K562 (cell line): ENCODE data around the gene SCGB1D4. TPM values are rescaled to one million over a fixed set of nuclear protein-coding genes. Genes with fewer than 3 reads are reported as not detected.

Experiments
- BRCA1 ChIP-seq, 2 experiments: fragments of 450-650 bp in 1 of 2; sonication (generic) in 1 of 2; formaldehyde crosslinking in 1 of 2; IDR thresholded peaks; 2 replicates each; pipeline versions ENCODE4 v1.5.0 to v1.6.1; 2017 to 2020; ENCODE audit warnings: mild to moderate bottlenecking in 1 of 2, missing genetic modification reagents in 1 of 2
- CREM ChIP-seq: IDR thresholded peaks from 2 replicates; pipeline ENCODE4 v1.6.1; 2014; ENCODE audit warnings: antibody characterized with exemption, low read depth
- HNRNPLL ChIP-seq: fragments of 200-400 bp; formaldehyde crosslinking; IDR thresholded peaks from 2 replicates; pipeline ENCODE4 v1.6.1; 2017; ENCODE audit warnings: low read length, low read depth, mild to moderate bottlenecking; ENCODE audit not compliant: poor library complexity, severe bottlenecking
- MEIS2 ChIP-seq: fragments of 450-650 bp; IDR thresholded peaks from 2 replicates; pipeline ENCODE4 v1.6.1; 2014; ENCODE audit warnings: mild to moderate bottlenecking; ENCODE audit not compliant: partially characterized antibody
- SMAD2 ChIP-seq: fragments of 150-350 bp; IDR thresholded peaks from 2 replicates; pipeline ENCODE4 v1.6.1; 2014; ENCODE audit warnings: low read depth, mild to moderate bottlenecking, low read length
- SP2 ChIP-seq: IDR thresholded peaks from 2 replicates; pipeline ENCODE4 v1.6.1; 2011; ENCODE audit warnings: mild to moderate bottlenecking, low read depth, low read length, moderate library complexity; ENCODE audit not compliant: poor library complexity, severe bottlenecking; ENCODE audit errors: extremely low read depth
- polyA plus RNA-seq, 8 experiments: library from polyadenylated mRNA; depleted of rRNA in 4 of 8; stranded (reverse) in 5 of 8; unstranded in 3 of 8; fragments of >200 nt; fragmentation: Nextera tagmentation in 2 of 8; fragmentation: Illumina TruSeq in 1 of 8; extraction: Ambion mirVana in 2 of 8; extraction: Trizol in 1 of 8; gene quantifications; 2 replicates each; pipeline versions ENCODE4 v1.2.1 to v1.2.3, GENCODE V29; 2011 to 2014; ENCODE audit warnings: inconsistent platforms in 1 of 8, missing spikeins in 1 of 8
- total RNA-seq, 7 experiments: library from RNA; depleted of rRNA in 6 of 7; stranded (reverse); fragments of >200 nt in 6 of 7; fragmentation: Illumina TruSeq in 2 of 7; extraction: Trizol in 2 of 7; gene quantifications; 2 replicates each; pipeline versions ENCODE4 v1.2.1 to v1.2.3, GENCODE V29; 2011 to 2021; ENCODE audit warnings: low replicate concordance in 1 of 7
- TF ChIP-seq, protein P1 (sequence below): fragments of 450-650 bp; formaldehyde crosslinking; IDR thresholded peaks from 2 replicates; pipeline ENCODE4 v1.4.0; 2020; ENCODE audit warnings: mild to moderate bottlenecking, mixed read lengths
- TF ChIP-seq, protein P2 (sequence below): fragments of 450-650 bp; formaldehyde crosslinking; IDR thresholded peaks from 2 replicates; pipeline ENCODE4 v1.4.0; 2020; ENCODE audit warnings: mild to moderate bottlenecking, moderate library complexity
- TF ChIP-seq, protein P3 (sequence below), 3 experiments: IDR thresholded peaks in 2 of 3; conservative IDR thresholded peaks in 1 of 3; 2 replicates each; pipeline ENCODE4 v1.5.1; 2011 to 2012; ENCODE audit warnings: low read length in 3 of 3, mild to moderate bottlenecking in 3 of 3, control low read depth in 2 of 3, improper control_type of control experiment in 1 of 3, inconsistent platforms in 1 of 3, low read depth in 1 of 3, mixed read lengths in 1 of 3, moderate library complexity in 1 of 3; ENCODE audit not compliant: insufficient read depth in 2 of 3

SCGB1D4 gene
- total and polyA plus RNA-seq, 9 of the 15 experiments (the other 6 are each of a cell fraction or from before 2014, with no cell fraction given): not detected

DNA sequence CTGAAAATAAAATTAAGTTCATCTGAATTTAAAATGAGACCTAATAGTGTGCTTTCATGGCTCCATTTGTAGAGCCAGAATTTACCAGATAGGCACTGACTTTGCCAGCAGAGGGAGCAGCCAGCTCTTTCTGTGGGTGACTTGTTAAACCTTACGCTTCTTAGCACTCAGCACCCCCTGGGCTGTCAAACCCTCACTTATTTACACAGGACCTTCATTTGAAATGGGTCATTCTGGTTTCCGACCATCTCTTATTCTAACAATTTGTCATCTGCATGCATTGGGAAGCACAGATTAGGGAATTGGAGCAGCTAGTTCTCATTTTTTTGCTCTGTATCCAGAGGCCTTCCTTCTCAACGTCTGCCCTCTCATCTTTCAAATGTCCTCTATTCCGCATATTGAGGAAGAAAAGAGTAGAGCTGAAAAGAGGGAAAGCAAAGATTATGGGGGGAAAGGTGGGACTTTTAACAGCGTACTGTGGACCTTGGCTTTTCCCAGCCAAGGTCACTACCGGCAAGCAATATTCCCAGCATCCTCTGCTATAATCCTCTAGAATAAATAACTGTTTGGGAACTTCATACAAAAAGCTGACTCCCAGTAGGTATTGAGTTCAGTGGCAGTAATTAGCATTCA lies 41.5 kb upstream of the SCGB1D4 start (continued):
- TF ChIP-seq, protein P1, sequence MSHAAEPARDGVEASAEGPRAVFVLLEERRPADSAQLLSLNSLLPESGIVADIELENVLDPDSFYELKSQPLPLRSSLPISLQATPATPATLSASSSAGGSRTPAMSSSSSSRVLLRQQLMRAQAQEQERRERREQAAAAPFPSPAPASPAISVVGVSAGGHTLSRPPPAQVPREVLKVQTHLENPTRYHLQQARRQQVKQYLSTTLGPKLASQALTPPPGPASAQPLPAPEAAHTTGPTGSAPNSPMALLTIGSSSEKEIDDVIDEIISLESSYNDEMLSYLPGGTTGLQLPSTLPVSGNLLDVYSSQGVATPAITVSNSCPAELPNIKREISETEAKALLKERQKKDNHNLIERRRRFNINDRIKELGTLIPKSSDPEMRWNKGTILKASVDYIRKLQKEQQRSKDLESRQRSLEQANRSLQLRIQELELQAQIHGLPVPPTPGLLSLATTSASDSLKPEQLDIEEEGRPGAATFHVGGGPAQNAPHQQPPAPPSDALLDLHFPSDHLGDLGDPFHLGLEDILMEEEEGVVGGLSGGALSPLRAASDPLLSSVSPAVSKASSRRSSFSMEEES (CRISPR knock-in tag): no peak
- TF ChIP-seq, protein P2, sequence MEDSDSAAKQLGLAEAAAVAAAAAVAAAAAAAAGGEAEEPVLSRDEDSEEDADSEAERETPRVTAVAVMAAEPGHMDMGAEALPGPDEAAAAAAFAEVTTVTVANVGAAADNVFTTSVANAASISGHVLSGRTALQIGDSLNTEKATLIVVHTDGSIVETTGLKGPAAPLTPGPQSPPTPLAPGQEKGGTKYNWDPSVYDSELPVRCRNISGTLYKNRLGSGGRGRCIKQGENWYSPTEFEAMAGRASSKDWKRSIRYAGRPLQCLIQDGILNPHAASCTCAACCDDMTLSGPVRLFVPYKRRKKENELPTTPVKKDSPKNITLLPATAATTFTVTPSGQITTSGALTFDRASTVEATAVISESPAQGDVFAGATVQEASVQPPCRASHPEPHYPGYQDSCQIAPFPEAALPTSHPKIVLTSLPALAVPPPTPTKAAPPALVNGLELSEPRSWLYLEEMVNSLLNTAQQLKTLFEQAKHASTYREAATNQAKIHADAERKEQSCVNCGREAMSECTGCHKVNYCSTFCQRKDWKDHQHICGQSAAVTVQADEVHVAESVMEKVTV: peak; percentile 41; the same call in 1 of the 2 replicates
- TF ChIP-seq MEIS2: no peak
- no peak for TF ChIP-seq BRCA1 (IDR thresholded peaks at IDR 0.05)
- TF ChIP-seq BRCA1 (CRISPR knock-in tag; IDR thresholded peaks at IDR 0.05): no peak
- TF ChIP-seq, protein P3, sequence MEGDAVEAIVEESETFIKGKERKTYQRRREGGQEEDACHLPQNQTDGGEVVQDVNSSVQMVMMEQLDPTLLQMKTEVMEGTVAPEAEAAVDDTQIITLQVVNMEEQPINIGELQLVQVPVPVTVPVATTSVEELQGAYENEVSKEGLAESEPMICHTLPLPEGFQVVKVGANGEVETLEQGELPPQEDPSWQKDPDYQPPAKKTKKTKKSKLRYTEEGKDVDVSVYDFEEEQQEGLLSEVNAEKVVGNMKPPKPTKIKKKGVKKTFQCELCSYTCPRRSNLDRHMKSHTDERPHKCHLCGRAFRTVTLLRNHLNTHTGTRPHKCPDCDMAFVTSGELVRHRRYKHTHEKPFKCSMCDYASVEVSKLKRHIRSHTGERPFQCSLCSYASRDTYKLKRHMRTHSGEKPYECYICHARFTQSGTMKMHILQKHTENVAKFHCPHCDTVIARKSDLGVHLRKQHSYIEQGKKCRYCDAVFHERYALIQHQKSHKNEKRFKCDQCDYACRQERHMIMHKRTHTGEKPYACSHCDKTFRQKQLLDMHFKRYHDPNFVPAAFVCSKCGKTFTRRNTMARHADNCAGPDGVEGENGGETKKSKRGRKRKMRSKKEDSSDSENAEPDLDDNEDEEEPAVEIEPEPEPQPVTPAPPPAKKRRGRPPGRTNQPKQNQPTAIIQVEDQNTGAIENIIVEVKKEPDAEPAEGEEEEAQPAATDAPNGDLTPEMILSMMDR (IDR thresholded peaks at IDR 0.05 in 2 of 3, conservative IDR thresholded peaks at IDR 0.05 in 1 of 3; ENCODE audit: insufficient read depth in 2 of 3, low read depth in 1 of 3, low read length in 3 of 3): peak; percentile 75 to 83 (median 77)
- no peak for TF ChIP-seq CREM
- TF ChIP-seq SP2: no peak
- TF ChIP-seq HNRNPLL: no peak
- TF ChIP-seq SMAD2: no peak
